ENCODE results near the gene ESPN.
"Not testable (repeated sequence)": the region's sequence is repeated elsewhere in the genome, so short reads cannot be mapped to it uniquely, and the experiment has no call there.

GRCh38 chr1:6429660-6430411 is 5.3 kb downstream of the ESPN start:
- not testable (repeated sequence) for TF ChIP-seq CTCF (IDR thresholded peaks at IDR 0.05; ENCODE audit: control extremely low read depth in 1 of 3, insufficient read depth in 1 of 3, low read depth in 1 of 3, low read length in 3 of 3); POLR2A (IDR thresholded peaks at IDR 0.05; ENCODE audit: control extremely low read depth in 1 of 2, low read depth in 2 of 2, low read length in 2 of 2); POU5F1 (IDR thresholded peaks at IDR 0.05; ENCODE audit: low read depth, low read length); EZH2 (IDR thresholded peaks at IDR 0.05; ENCODE audit: low read depth, low read length, severe bottlenecking); CHD2 (IDR thresholded peaks at IDR 0.05; ENCODE audit: low read length); JUND (IDR thresholded peaks at IDR 0.05; ENCODE audit: low read length); YY1 (IDR thresholded peaks at IDR 0.05; ENCODE audit: low read depth, low read length); EP300 (IDR thresholded peaks at IDR 0.05; ENCODE audit: borderline replicate concordance in 1 of 2, low read depth in 2 of 2, low read length in 2 of 2); KDM1A (IDR thresholded peaks at IDR 0.05; ENCODE audit: borderline replicate concordance, low read length); POLR2AphosphoS5 (IDR thresholded peaks at IDR 0.05; ENCODE audit: low read depth, low read length); GABPA (IDR thresholded peaks at IDR 0.05; ENCODE audit: borderline replicate concordance, insufficient read depth, low read length); TEAD4 (IDR thresholded peaks at IDR 0.05; ENCODE audit: low read depth, low read length)

All from H1 (cell line).